ENCODE results near the gene PALM.

PALM gene

GRCh38 chr19:755063-755462 is 46.3 kb downstream of the PALM start:
- no peak for DNase-seq

DNA sequence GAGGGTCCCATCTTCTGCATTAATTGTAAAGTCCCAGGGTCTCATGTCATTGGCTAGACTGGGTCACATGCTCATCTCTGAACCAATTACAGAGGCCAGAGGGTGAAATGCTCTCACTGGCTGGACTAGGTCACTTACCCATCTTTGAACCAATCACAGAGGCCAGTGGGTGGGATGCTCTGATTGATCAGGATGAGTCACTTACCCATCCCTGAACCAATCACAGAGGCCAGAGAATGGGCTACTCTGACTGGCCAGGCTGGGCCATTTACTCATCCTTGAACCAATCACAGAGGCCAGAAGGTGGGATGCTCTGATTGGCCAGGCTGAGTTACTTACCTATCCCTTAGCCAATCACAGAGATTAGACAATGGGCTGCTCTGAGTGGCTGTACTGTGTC is 47.5 kb downstream of the PALM start:
- no peak for DNase-seq

DNA sequence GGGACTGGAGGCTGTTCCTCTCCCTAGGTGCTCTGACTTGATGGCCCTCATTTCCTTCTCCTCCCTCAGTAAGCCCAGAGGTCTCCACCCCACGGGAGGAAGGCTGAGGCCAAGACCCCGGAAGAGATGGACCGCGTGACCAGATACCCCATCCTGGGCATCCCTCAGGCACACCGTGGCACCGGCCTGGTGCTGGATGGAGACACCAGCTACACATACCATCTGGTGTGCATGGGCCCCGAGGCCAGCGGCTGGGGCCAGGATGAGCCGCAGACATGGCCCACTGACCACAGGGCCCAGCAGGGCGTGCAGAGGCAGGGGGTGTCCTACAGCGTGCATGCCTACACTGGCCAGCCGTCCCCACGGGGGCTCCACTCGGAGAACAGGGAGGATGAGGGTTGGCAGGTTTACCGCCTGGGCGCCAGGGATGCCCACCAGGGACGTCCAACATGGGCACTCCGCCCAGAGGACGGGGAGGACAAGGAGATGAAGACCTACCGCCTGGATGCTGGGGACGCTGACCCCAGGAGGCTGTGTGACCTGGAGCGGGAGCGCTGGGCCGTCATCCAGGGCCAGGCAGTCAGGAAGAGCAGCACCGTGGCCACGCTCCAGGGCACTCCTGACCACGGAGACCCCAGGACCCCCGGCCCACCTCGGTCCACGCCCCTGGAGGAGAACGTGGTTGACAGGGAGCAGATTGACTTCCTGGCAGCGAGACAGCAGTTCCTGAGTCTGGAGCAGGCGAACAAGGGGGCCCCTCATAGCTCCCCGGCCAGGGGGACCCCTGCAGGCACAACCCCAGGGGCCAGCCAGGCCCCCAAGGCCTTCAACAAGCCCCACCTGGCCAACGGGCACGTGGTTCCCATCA is 48.3 kb downstream of the PALM start:
- no peak for DNase-seq

DNA sequence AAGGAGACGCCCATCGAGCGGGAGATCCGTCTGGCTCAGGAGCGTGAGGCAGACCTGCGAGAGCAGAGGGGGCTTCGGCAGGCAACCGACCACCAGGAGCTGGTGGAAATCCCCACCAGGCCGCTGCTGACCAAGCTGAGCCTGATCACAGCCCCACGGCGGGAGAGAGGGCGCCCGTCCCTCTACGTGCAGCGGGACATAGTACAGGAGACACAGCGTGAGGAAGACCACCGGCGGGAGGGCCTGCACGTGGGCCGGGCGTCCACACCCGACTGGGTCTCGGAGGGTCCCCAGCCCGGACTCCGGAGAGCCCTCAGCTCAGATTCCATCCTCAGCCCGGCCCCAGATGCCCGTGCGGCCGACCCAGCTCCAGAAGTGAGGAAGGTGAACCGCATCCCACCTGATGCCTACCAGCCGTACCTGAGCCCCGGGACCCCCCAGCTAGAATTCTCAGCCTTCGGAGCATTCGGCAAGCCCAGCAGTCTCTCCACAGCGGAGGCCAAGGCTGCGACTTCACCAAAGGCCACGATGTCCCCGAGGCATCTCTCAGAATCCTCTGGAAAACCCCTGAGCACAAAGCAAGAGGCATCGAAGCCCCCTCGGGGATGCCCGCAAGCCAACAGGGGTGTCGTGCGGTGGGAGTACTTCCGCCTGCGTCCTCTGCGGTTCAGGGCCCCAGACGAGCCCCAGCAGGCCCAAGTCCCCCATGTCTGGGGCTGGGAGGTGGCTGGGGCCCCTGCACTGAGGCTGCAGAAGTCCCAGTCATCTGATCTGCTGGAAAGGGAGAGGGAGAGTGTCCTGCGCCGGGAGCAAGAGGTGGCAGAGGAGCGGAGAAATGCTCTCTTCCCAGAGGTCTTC is 49.3 kb downstream of the PALM start:
- DNase-seq: no peak

GRCh38 chr19:763181-763580 is 54.4 kb downstream of the PALM start:
- DNase-seq: no peak

GRCh38 chr19:763869-764268 is 55.1 kb downstream of the PALM start:
- no peak for DNase-seq

DNA sequence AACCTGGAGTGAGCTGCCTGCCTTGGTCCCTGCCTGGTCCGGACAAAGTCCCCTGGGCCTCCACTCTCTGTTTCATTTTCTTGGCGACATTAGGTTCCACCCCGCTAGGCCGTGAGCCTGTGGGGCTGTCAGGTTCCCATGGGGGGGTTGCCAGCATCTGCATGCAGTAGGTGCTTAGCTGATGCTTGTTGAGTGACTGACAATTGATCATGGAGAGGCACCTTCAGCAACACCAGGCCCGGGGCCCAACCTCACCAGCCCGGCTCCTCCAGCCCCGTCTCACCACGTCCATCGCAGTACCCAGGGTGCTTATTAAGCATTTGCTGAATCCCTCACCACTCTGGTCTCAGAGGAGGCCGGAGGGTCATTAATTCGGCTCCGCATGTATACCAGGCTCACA is 55.6 kb downstream of the PALM start:
- no peak for DNase-seq

DNA sequence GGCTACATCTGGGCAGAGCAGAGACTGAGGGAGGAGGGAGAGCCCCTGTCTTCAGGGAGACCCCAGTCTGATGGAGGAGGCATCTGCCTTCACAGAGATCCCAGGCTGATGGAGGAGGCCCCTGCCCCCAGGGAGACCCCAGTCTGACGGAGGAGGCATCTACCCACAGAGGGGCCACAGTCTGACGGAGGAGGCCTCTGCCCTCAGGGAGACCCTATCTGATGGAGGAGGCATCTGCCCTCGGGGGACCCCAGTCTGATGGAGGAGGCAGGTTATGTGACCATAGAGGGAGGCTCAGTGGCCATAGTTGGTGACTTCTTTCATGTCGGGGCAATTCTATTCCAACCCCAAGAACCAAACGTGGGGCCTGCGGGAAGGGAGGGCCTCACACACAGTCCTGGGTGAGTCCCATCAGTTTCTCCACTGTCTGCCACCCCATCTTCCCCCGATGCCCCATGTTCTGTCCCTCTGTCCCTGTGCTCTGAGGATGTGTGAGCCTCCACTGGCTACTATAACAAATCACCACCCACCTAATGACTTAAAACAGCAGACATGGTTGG is 56.5 kb downstream of the PALM start:
- DNase-seq: no peak

DNA sequence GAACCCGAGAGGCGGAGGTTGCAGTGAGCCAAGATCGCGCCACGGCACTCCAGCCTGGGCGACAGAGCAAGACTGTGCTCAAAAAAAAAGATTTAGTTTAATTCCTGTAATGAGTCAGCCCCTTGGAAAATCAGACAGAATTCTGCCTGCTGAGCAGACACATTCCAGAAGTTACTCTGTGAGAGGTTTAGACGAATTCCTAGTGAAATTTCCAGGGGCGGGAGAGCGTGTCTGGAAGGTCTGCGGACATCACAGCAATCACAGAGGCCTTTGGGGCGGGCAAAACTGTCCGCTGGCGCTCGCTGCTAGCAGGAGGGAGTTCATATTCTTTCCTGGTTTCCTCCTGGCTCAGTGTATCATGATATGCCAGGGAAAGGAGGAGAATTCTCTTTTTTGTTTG is 59.7 kb downstream of the PALM start:
- no peak for DNase-seq

DNA sequence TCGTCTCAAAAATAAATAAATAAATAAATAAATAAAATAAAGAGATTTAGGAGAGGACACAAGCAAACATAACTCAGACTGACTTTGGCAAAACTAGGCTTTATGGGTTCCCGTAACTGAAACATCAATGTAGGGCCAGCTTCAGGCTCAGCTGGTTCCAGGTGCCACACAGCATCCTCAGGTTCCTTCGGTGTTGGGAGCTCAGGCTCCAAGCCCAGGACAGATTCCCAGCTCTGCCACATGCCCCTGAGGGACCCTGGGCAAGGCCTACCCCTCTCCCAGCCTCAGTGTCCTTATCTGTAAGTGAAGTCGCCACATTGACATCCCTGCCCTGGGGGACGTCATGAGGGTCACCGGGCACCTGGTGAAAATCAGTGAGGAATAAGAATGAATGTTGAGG is 60.9 kb downstream of the PALM start:
- no peak for DNase-seq

GRCh38 chr19:771332-771785 is 62.6 kb downstream of the PALM start:
- DNase-seq: no peak

DNA sequence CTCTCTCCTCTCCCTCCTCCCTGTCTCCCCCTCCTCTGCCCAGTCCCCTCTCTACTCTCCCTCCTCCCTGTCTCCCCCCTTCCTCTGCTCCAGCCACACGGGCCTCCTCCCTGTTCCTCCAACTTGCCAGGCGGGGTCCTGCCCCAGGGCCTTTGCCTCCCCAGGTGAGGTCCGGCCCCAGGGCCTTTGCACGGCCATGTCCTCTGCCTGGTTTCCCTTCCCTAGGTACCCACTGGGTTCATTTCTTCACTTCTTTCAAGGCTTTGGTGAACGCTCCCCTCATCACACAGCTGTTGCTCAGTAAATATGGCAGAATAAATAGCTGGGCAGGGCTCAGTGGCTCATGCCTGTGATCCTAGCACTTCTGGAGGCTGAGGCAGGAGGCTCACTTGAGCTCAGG is 63.3 kb downstream of the PALM start:
- DNase-seq: no peak

DNA sequence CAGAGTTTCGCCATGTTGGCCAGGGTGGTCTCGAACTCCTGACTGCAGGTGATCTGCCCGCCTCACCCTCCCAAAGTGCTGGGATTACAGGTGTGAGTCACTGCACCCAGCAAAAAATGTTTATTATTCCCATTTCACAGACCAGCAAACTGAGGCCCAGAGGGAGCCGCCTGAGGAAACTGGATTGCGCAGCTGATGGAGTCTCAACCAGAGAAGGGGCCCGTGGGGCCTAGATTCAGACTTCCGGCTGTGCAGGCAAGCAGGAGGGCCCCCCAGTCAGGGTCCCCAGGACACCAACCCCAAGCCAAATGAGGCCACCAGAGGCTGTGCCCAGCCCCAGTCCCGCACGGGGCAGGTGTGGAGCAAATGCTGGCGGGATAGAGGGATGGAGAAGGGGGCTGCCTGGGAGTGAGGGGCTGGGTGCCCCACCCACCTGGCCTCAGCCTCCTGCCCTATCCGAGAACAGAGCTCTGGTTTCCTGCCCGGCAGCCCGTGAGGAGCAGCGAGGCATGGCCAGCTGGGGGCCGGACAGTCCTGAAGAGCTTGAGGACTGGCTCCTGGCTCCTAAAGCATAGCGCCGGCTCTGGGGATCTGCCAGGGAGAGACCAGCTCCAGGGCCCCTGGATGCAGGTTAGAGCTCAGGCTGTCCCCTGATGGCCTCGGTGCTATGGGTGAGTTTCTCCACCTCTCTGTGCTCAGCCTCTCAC is 64.1 kb downstream of the PALM start:
- DNase-seq: no peak

- no peak for DNase-seq
These were observed 67.8 kb downstream of the PALM start for GRCh38 chr19:776549-776948.

- DNase-seq: no peak
These were observed 70.3 kb downstream of the PALM start for GRCh38 chr19:778910-779653.

DNA sequence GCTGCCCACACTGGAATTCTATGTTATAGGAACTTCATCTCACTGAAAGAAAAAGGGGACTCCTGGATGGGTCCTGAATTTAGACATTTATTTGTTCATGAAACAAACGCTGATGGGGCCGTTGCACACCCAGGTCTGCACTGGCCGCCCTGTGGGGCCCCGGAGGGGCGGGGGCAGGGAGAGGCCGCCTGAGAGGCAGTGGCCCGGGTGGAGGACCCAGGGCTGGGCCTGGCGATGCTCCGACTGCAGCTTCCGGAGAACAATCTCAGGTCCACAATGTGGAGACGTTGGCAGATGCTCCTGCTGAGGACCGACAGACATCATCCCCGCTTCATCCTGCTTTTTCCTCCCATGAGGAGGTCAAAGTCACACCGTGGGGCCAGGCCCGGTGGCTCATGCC is 72.2 kb downstream of the PALM start:
- DNase-seq: no peak

- no peak for DNase-seq
These were observed 73.1 kb downstream of the PALM start for GRCh38 chr19:781800-782184.

GRCh38 chr19:782185-782877 is 73.6 kb downstream of the PALM start:
- DNase-seq: no peak

DNA sequence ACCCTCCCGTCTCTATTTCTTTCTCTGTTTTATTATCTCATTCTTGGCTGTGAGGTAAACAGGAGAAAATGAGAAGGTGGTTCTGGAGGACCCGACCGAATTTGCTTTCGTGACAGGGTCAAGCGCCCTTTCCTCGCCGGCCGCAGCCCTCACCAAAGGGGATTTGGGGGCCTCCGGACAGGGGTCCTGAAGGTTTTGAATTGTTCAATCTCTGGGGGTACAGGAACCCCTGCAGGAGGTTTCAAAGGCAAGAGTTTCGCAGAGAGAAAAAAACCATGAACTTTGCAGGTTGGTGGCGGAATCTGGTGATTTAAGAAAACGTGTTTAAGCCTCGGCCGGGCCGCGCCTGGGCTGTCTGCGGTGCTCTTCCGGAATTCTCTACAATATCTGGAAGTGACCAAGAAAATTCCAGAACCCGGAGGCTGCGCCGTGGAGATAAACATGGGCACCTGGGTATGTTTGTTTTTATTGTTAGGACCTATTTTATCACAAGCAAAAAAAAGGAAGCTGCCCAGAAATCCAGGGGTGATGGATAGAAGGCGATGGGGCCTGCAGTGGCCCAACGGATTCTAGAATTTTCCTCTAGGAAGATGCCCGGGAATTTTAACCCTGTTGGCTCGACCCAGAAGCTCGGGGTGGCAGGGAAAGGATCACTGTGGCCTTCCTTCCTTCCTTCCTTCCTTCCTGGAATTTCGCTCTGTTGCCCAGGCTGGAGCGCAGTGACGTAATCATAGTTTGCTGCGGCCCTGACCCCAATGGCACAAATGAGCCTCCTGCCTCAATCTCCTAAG is 74.3 kb downstream of the PALM start:
- no peak for DNase-seq

DNA sequence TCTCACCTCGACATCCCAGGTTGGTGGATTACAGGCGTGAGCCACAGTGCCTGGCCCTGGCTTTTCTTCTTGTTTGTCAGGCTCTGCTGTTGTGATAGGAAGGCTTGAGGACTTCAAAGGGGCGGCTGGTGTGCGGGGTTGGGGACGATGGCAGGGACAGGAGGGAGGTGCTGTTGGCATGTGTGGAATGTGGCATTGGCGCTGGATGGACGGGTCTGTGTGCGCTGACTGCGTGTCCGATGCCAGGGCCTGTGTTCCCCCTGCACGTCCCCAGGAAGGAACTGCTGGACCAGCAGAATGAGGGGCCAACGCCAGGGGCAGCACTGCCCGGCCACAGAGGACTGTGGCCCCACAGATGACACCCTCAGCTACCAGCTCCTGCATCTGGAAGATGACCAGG is 75.8 kb downstream of the PALM start:
- DNase-seq: no peak

DNA sequence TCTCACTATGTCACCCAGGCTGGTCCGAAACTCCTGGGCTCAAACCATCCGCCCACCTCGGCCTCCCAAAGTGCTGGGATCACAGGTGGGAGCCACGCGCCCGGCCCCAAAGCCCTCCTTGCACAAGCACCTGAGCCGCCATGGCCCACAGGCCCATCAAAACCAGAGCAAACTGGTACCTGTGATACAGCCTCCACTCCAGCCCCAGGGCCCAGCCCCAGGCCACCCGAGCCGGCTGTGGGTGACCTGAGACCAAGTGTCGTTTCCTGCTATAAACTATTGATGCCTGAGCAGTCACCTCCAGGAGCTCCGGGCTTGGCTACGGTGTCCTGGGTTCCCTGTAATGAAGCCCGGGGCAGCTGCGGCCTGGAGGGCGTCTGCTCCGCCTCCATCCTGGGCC is 78.8 kb downstream of the PALM start:
- no peak for DNase-seq

Data from activated CD8-positive, alpha-beta memory T cell treated with anti-CD3 and anti-CD28 coated beads, Interleukin-2, amount 50 U/mL, for 4 hours (primary cell).